Middle frontal gyrus (tissue), 1 donor: Measurements from ENCODE around the gene DIP2C.
"Not testable (repeated sequence)": the region's sequence is repeated elsewhere in the genome, so short reads cannot be mapped to it uniquely, and the experiment has no call there.

ENCODE experiments used
- DNase-seq: peaks from one replicate; pipeline ENCODE4 v3.0.0-alpha.2; 2015; ENCODE audit warnings: low spot score; ENCODE audit errors: extremely low spot score

DIP2C gene

GRCh38 chr10:614139-614711 is 75.2 kb downstream of the DIP2C start:
- DNase-seq = no peak

GRCh38 chr10:613271-614138 is 76.0 kb downstream of the DIP2C start:
- no peak for DNase-seq

- no peak for DNase-seq
Observed at GRCh38 chr10:612696-613095, 76.8 kb downstream of the DIP2C start.

DNA sequence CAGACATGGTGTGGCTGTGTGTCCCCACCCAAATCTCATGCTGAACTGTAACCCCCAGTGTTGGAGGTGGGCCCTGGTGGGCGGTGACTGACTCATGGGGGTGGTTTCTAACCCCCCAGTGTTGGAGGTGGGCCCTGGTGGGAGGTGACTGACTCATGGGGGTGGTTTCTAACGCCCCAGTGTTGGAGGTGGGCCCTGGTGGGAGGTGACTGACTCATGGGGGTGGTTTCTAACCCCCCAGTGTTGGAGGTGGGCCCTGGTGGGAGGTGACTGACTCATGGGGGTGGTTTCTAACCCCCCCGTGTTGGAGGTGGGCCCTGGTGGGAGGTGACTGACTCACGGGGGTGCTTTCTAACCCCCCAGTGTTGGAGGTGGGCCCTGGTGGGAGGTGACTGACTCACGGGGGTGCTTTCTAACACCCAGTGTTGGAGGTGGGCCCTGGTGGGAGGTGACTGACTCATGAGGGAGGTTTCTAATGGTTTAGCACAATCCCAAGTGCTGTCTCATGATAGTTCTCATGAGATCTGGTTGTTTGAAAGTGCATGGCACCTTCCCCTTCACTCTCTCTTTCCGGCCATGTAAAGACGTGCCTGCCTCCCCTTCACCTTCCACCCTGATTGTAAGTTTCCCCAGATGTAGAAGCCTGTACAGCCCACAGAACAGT is 78.7 kb downstream of the DIP2C start:
- DNase-seq = not testable (repeated sequence)

DNA sequence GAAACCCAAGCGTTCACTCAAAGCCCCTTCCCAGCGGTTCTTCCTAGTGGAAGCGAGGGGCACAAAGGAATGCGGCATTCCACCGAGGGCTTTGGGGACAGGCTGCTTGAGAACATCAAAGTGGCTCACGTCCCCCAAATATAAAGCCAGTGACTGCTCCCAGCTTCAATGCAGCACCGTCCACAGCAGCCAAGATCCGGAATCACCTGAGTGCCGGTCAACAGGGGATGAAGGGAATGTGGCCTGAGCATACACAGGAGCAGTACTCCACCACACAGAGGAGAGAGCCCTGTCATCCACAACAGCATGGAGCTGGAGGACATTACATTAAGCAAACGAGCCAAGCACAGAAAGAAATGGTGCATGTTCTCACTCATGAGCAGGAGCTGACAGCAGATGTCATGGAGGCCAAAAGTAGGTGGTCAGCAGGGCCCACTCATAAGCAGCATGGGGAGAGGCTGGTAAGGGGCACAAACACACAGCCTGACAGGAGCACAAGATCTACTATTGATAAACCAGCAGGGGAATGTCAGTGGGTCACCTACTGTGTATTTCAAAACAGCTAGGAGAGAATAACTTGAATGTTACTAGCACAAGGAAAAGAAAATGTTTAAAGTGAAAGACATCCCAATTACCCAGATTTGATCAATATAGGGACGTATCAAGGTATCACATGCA is 79.5 kb downstream of the DIP2C start:
- DNase-seq = no peak

GRCh38 chr10:609262-609658 is 80.2 kb downstream of the DIP2C start:
- DNase-seq = no peak

GRCh38 chr10:608331-609261 is 80.9 kb downstream of the DIP2C start:
- DNase-seq = no peak

- DNase-seq = no peak
Observed at GRCh38 chr10:607545-608185, 81.8 kb downstream of the DIP2C start.

- DNase-seq = no peak
Observed at GRCh38 chr10:606762-607544, 82.5 kb downstream of the DIP2C start.

GRCh38 chr10:605632-606325 is 83.7 kb downstream of the DIP2C start:
- no peak for DNase-seq

GRCh38 chr10:604716-605631 is 84.5 kb downstream of the DIP2C start:
- DNase-seq = no peak

- no peak for DNase-seq
Observed at GRCh38 chr10:603745-604144, 85.7 kb downstream of the DIP2C start.

DNA sequence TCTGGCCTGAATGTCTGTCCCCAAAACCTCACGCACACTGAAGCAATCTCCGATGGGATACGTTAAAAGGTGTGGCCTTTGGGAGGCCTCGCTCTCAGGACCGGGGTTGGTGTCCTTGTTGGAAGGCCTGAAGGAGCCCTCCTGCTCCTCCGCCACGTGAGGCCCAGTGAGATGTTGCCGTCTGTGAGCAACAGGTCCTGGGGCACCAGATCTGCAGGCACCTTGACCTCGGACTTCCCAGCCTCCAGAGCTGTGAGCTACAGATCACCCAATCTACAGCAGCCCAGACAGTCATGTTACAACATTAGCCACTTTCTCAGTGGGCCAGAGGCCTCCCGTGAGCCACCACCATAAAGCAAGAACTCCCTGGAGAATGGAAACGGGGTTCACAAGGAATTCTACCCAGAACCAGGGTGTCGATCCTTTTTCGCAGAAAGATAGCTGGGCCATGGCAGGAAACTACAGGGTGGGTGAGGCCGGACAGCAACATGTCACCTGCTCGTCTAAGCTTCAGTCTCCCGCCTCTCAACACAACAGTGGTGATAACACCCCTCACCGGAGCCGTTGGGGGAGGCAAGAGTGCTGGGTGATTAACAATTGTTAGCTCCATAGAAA is 87.0 kb downstream of the DIP2C start:
- no peak for DNase-seq

DNA sequence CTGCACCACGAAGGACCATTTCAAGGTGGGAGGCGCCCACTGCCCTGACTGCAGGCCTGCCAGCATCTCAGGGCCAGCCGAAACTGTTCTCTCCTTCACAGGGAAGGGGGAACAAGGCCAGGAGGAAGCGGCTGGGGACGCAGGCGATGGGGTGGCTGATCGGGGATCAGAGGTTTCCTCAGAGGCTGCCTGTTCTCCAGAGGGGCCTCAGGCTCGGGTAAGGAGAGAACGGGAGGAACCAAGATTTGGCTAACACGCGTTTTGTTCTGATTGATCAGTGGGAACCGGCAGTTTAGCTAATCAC is 87.9 kb downstream of the DIP2C start:
- DNase-seq = no peak

DNA sequence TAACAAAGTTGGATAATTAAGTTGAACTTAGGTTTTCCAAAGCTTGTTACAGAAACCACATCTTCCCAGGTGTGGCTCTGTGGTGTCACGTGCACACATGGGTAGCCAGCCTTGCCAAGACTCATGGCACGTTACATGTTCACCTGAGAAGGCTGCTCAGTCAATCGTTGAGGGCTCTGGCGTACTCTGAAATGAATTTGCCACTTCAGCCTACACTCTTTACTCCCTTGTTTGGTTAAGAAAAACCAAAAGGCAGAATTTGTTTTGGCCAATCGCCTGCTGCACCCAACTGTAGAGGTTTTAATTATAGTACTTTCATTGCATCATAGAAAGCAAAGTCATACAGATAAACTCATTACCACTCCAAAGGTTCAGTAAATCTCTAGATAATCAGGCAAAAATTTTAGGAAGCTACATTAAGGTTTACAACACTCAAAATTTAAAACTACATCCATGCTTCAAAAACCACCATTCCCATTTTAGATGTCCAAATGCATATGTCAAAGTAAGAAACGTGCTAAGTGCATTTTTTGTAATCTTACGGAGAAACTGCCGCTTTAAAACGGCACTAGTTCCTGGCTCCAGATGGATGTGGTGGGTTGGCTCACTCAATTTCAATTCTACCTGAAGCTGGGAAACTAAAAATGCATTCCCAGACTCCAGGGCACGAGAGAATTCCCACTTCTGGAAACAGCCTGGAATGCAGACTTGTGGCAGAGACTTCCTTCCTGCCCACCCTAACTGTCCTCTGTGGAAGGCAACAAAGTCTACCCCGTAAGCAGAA is 88.4 kb downstream of the DIP2C start:
- DNase-seq = no peak

DNA sequence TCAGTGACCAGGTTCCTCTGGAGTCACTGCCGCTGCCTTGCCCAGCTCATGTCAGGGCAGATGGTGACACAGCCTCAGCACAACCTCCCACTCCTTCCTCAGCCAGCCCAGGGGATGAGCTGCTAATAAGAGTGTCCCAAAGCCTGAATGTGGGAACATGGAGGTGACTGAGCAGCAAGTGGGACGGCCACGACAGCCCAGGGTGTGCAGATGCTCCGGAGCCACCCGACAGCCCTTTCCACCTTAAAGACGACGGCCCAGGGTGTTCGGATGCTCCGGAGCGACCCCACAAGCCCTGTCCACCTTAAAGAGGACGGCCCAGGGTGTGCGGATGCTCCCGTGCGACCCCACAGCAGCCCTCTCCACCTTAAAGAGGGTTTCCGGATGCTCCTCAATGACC is 89.2 kb downstream of the DIP2C start:
- no peak for DNase-seq

DNA sequence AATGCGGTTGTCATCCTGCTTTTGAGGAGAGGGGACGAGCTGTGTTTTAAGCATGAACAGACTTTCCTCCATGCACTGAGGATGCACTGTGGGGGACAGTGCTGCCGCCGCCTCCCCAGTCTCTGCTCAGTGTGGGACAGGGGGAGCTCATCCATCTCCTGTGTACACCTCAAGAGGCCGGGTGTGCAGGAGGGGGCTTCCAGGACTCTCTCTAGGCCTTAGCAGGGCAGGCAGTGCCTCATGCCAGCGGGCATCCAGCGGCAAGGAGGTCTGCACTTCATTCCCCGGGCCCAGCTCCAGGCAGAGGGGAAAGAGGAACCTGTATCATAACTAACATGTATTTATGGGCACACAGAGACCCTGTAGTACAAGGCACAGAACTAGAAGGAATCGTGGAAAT is 89.7 kb downstream of the DIP2C start:
- DNase-seq = no peak
